ENCODE results near the gene USP17L27. TPM values are rescaled to one million over a fixed set of nuclear protein-coding genes. Genes with fewer than 3 reads are reported as not detected.
"Not testable (repeated sequence)": the region's sequence is repeated elsewhere in the genome, so short reads cannot be mapped to it uniquely, and the experiment has no call there.

Gene USP17L27, protein sequence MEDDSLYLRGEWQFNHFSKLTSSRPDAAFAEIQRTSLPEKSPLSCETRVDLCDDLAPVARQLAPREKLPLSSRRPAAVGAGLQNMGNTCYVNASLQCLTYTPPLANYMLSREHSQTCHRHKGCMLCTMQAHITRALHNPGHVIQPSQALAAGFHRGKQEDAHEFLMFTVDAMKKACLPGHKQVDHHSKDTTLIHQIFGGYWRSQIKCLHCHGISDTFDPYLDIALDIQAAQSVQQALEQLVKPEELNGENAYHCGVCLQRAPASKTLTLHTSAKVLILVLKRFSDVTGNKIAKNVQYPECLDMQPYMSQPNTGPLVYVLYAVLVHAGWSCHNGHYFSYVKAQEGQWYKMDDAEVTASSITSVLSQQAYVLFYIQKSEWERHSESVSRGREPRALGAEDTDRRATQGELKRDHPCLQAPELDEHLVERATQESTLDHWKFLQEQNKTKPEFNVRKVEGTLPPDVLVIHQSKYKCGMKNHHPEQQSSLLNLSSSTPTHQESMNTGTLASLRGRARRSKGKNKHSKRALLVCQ
- not detected for total RNA-seq

DNA sequence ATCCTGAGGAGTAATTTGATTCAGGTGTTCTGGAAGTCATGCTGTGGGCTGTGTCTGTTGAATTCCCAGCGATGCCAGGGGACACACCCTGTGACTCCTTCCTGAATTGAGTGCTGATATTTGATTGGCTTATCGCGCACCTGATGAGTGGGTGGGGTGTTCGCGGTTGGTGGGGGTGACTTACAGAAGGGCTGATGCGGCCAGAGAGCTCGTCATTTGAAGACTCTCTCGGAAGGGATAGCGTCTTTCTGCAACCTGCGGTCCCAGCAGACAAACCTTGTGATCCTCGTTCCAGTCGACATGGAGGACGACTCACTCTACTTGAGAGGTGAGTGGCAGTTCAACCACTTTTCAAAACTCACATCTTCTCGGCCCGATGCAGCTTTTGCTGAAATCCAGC, at the start of gene USP17L27:
Gene USP17L27, plus strand, starts transcription at position 301 of the 400 bp plus-strand sequence. Its CDS starts 0 bp downstream, at position 301.
- CTCF ChIA-PET, POLR2A ChIA-PET: not testable (repeated sequence)

DNA sequence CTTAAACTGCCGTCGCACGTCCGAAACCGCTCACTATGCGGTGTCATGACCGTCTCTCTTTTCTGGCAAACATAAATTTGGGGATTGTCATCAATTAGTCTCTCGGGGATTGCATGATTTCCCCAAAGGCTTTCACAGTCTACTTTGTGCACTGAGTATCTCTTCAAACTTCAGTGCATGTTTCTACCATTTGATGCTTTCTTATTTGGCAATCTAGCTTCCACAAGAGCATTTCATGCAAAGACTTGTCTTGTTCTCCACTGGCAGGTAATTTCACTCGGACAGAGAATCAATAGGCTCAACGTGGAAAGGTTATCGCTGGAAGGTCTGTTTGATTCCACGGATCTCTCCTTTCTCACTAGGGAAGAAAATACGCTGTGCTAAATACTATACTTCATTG, 19.8 kb upstream of the USP17L27 start:
- CTCF ChIA-PET, POLR2A ChIA-PET: not testable (repeated sequence)

DNA sequence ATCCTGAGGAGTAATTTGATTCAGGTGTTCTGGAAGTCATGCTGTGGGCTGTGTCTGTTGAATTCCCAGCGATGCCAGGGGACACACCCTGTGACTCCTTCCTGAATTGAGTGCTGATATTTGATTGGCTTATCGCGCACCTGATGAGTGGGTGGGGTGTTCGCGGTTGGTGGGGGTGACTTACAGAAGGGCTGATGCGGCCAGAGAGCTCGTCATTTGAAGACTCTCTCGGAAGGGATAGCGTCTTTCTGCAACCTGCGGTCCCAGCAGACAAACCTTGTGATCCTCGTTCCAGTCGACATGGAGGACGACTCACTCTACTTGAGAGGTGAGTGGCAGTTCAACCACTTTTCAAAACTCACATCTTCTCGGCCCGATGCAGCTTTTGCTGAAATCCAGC, 19.1 kb upstream of the USP17L27 start, which contains the start of gene USP17L24:
Gene USP17L24, plus strand, starts transcription at position 301 of the 400 bp plus-strand sequence. Its CDS starts 0 bp downstream, at position 301.
- POLR2A ChIA-PET, CTCF ChIA-PET: not testable (repeated sequence)

DNA sequence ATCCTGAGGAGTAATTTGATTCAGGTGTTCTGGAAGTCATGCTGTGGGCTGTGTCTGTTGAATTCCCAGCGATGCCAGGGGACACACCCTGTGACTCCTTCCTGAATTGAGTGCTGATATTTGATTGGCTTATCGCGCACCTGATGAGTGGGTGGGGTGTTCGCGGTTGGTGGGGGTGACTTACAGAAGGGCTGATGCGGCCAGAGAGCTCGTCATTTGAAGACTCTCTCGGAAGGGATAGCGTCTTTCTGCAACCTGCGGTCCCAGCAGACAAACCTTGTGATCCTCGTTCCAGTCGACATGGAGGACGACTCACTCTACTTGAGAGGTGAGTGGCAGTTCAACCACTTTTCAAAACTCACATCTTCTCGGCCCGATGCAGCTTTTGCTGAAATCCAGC, 14.3 kb upstream of the USP17L27 start, which contains the start of gene USP17L25:
Gene USP17L25, plus strand, starts transcription at position 301 of the 400 bp plus-strand sequence. Its CDS starts 0 bp downstream, at position 301.
- POLR2A ChIA-PET, CTCF ChIA-PET: not testable (repeated sequence)

DNA sequence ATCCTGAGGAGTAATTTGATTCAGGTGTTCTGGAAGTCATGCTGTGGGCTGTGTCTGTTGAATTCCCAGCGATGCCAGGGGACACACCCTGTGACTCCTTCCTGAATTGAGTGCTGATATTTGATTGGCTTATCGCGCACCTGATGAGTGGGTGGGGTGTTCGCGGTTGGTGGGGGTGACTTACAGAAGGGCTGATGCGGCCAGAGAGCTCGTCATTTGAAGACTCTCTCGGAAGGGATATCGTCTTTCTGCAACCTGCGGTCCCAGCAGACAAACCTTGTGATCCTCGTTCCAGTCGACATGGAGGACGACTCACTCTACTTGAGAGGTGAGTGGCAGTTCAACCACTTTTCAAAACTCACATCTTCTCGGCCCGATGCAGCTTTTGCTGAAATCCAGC, 9.6 kb upstream of the USP17L27 start, which contains the start of gene USP17L26:
Gene USP17L26, plus strand, starts transcription at position 301 of the 400 bp plus-strand sequence. Its CDS starts 0 bp downstream, at position 301.
- POLR2A ChIA-PET, CTCF ChIA-PET: not testable (repeated sequence)

DNA sequence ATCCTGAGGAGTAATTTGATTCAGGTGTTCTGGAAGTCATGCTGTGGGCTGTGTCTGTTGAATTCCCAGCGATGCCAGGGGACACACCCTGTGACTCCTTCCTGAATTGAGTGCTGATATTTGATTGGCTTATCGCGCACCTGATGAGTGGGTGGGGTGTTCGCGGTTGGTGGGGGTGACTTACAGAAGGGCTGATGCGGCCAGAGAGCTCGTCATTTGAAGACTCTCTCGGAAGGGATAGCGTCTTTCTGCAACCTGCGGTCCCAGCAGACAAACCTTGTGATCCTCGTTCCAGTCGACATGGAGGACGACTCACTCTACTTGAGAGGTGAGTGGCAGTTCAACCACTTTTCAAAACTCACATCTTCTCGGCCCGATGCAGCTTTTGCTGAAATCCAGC, 4.8 kb upstream of the USP17L27 start, which contains the start of gene USP17L5:
Gene USP17L5, plus strand, starts transcription at position 301 of the 400 bp plus-strand sequence. Its CDS starts 0 bp downstream, at position 301.
- POLR2A ChIA-PET, CTCF ChIA-PET: not testable (repeated sequence)

DNA sequence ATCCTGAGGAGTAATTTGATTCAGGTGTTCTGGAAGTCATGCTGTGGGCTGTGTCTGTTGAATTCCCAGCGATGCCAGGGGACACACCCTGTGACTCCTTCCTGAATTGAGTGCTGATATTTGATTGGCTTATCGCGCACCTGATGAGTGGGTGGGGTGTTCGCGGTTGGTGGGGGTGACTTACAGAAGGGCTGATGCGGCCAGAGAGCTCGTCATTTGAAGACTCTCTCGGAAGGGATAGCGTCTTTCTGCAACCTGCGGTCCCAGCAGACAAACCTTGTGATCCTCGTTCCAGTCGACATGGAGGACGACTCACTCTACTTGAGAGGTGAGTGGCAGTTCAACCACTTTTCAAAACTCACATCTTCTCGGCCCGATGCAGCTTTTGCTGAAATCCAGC, 4.6 kb downstream of the USP17L27 start, which contains the start of gene USP17L28:
Gene USP17L28, plus strand, starts transcription at position 301 of the 400 bp plus-strand sequence. Its CDS starts 0 bp downstream, at position 301.
- CTCF ChIA-PET, POLR2A ChIA-PET: not testable (repeated sequence)

DNA sequence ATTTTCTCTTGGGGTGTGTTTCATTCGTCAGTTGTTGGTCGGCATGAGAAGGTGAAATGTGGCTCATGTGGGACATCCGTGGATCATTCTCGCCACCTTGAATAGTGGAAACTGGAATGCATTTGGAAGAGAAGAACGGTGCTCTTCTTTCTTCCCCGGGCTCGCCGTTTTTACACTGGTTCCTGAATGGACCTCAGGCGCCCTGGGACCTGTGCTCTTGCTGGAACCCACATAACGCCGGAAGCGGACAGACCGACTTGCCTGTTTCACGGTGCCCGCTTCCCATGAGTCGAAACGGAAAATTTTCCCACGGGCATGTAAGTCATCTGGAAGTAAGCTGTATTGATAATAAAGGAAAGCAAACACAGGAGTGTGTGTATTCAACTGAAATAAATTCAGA, 6.9 kb downstream of the USP17L27 start:
- POLR2A ChIA-PET, CTCF ChIA-PET: not testable (repeated sequence)

DNA sequence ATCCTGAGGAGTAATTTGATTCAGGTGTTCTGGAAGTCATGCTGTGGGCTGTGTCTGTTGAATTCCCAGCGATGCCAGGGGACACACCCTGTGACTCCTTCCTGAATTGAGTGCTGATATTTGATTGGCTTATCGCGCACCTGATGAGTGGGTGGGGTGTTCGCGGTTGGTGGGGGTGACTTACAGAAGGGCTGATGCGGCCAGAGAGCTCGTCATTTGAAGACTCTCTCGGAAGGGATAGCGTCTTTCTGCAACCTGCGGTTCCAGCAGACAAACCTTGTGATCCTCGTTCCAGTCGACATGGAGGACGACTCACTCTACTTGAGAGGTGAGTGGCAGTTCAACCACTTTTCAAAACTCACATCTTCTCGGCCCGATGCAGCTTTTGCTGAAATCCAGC, 9.4 kb downstream of the USP17L27 start, which contains the start of gene USP17L29:
Gene USP17L29, plus strand, starts transcription at position 301 of the 400 bp plus-strand sequence. Its CDS starts 0 bp downstream, at position 301.
- CTCF ChIA-PET, POLR2A ChIA-PET: not testable (repeated sequence)

DNA sequence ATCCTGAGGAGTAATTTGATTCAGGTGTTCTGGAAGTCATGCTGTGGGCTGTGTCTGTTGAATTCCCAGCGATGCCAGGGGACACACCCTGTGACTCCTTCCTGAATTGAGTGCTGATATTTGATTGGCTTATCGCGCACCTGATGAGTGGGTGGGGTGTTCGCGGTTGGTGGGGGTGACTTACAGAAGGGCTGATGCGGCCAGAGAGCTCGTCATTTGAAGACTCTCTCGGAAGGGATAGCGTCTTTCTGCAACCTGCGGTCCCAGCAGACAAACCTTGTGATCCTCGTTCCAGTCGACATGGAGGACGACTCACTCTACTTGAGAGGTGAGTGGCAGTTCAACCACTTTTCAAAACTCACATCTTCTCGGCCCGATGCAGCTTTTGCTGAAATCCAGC, 18.9 kb downstream of the USP17L27 start, which contains the start of gene USP17L30:
Gene USP17L30, plus strand, starts transcription at position 301 of the 400 bp plus-strand sequence. Its CDS starts 0 bp downstream, at position 301.
- CTCF ChIA-PET, POLR2A ChIA-PET: not testable (repeated sequence)

DNA sequence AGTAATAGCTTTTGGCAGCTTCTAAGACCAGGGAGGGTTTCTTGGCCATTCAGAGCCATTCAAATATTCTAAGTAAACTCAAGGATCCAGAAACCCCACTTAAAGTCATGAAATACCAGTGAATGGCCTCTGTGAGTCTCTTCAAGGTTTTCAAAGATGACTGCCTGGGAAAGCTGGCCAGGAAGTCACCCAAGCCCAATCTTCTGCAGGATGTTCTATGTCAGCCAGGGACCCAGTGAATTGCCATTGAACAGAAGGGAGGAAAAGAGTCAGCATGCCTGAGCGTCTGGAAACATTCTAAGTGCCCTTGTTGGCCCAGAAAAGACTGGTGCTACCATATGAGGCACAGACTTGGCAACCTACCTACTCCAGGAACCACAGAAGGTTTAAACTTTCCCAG, 35.9 kb downstream of the USP17L27 start:
- CTCF ChIA-PET, POLR2A ChIA-PET: not testable (repeated sequence)

DNA sequence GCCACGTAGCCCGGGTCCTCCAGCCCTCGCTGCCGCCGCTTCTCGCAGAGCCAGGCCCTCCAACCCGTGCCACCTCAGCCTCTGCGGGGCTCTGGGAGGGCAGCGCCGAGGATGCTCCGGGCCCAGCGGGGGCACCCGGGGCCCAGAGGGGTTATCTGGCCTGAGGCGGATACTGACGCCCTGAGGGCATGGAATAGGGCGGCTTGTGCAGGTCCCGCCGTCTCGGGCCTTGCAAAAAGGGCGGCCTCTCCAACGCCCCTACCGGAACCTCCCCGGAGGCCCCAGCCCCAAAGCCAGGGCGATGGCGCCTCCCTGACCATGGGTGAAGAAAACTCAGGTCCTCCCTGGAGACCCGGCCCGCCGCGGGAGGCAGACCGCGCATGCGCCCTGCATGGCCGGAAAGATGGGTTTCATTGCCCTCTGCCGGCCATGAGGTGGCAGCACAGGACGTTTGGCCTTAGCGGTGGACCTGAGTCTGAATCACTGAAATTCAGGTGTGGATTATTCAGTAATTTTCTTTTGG, 37.1 kb downstream of the USP17L27 start:
- POLR2A ChIA-PET, CTCF ChIA-PET: not testable (repeated sequence)

DNA sequence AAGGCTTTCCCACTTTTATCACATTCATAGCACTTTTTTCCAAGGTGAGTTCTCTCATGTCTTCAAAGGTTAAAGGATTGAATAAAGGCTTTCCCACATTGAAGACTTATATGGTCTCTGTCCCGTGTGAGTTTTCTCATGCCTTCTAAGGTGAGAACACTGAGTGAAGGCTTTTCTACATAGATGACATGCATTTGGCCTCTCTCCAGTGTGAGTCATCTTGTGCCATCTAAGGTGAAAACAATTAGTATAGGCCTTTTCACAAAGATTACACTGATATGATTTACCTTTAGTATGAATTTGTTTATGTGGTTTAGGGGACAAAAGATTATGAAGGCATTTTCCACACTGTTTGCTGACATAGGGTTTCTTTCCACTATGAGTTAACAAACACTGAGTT, 40.2 kb downstream of the USP17L27 start:
- ChIA-PET CTCF (no interaction called here), POLR2A (no interaction called here)

DNA sequence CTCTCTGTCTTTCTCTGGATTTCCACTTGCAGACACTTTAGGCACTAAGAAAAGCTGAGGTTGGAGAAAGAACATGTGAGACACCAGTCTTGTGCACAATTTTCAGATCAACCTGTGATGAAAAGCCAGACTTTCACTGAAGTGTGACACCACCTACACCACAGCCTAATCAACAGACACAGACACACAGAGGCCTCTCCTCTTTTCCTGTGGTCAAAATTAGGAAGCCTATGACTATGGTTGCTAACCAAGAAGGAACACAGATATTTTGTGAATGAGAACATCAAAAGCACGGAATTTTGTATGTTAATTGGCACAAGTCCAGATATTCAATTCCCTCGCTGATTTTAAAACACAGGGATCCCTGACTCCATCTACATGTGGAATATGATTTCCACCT, 45.1 kb downstream of the USP17L27 start:
- POLR2A ChIA-PET, CTCF ChIA-PET: not testable (repeated sequence)

Other genes with a start within 250 kb of the USP17L27 start
- not detected for gene FAM90A26, start 173.7 kb upstream of the USP17L27 start, total RNA-seq
- gene USP17L10, start 133.5 kb upstream of the USP17L27 start, total RNA-seq = not detected
- gene USP17L11, start 128.7 kb upstream of the USP17L27 start, total RNA-seq = not detected
- not detected for gene USP17L12, start 124.0 kb upstream of the USP17L27 start, total RNA-seq
- not detected for gene USP17L13, start 119.3 kb upstream of the USP17L27 start, total RNA-seq
- not detected for gene USP17L15, start 109.8 kb upstream of the USP17L27 start, total RNA-seq
- not detected for gene USP17L17, start 100.3 kb upstream of the USP17L27 start, total RNA-seq
- not detected for gene USP17L18, start 95.5 kb upstream of the USP17L27 start, total RNA-seq
- gene USP17L19, start 90.8 kb upstream of the USP17L27 start, total RNA-seq = not detected
- not detected for gene USP17L20, start 86.0 kb upstream of the USP17L27 start, total RNA-seq
- gene USP17L21, start 81.3 kb upstream of the USP17L27 start, total RNA-seq = not detected
- not detected for gene USP17L22, start 76.5 kb upstream of the USP17L27 start, total RNA-seq
- not detected for gene USP17L24, start 19.0 kb upstream of the USP17L27 start, total RNA-seq
- not detected for gene USP17L25, start 14.2 kb upstream of the USP17L27 start, total RNA-seq
- not detected for gene USP17L26, start 9.5 kb upstream of the USP17L27 start, total RNA-seq
- gene USP17L5, start 4.7 kb upstream of the USP17L27 start, total RNA-seq = not detected
- gene USP17L28, start 4.7 kb downstream of the USP17L27 start, total RNA-seq = not detected
- not detected for gene USP17L29, start 9.5 kb downstream of the USP17L27 start, total RNA-seq
- not detected for gene USP17L30, start 19.0 kb downstream of the USP17L27 start, total RNA-seq
- gene DEFB131A, start 100.3 kb downstream of the USP17L27 start, total RNA-seq = not detected

All from activated CD8-positive, alpha-beta memory T cell treated with anti-CD3 and anti-CD28 coated beads for 36 hours (primary cell).